Measurements from ENCODE around the gene ZMIZ2.

ZMIZ2 gene

GRCh38 chr7:44756904-44757303, 8.3 kb downstream of the ZMIZ2 start:
- DNase-seq (ENCODE audit: low spot score) = no peak

GRCh38 chr7:44757311-44757710, 8.7 kb downstream of the ZMIZ2 start:
- DNase-seq (ENCODE audit: low spot score) = no peak

- no peak for DNase-seq (ENCODE audit: low spot score)
Observed at GRCh38 chr7:44757739-44758138, 9.1 kb downstream of the ZMIZ2 start.

- DNase-seq (ENCODE audit: low spot score) = no peak
Observed at GRCh38 chr7:44759246-44759645, 10.6 kb downstream of the ZMIZ2 start.

GRCh38 chr7:44760034-44760580, 11.5 kb downstream of the ZMIZ2 start:
- DNase-seq (ENCODE audit: low spot score) = no peak

DNA sequence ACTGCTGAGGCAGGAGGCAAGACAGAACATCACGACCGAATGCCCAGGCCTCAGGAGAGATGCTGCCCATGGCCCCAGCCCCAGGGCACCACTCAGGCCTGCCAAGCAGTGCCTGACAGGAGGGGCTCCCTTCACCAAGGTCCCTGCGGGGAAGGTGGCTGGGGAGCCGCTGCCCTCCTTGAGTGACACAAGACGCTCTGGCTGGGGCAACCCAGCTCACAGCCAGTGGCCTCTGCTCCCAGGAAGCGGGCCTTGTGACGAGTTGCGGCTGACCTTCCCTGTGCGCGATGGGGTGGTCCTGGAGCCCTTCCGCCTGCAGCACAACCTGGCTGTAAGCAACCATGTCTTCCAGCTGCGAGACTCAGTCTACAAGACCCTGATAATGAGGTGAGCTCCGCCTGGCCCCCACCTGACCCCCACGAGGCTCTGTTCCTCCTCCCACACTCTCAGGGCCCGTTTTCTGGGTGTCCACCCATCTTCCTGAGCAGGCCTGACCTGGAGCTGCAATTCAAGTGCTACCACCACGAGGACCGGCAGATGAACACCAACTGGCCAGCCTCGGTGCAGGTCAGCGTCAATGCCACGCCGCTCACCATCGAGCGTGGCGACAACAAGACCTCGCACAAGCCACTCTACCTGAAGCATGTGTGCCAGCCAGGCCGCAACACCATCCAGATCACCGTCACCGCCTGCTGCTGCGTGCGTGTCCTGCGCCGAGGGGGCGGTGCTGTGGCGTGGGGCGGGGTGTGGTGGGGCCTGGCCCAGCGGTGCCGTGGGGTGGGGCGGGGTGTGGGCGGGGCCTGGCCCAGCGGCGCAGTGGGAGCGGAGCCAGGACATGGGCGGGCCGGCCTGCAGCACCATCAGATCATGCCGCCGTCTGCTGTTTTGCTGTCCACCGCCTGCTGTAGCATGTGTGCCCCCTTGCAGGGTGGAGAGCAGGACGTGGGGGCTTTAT, 12.8 kb downstream of the ZMIZ2 start:
- DNase-seq (ENCODE audit: low spot score) = no peak

- DNase-seq (ENCODE audit: low spot score) = no peak
Observed at GRCh38 chr7:44762300-44762699, 13.7 kb downstream of the ZMIZ2 start.

DNA sequence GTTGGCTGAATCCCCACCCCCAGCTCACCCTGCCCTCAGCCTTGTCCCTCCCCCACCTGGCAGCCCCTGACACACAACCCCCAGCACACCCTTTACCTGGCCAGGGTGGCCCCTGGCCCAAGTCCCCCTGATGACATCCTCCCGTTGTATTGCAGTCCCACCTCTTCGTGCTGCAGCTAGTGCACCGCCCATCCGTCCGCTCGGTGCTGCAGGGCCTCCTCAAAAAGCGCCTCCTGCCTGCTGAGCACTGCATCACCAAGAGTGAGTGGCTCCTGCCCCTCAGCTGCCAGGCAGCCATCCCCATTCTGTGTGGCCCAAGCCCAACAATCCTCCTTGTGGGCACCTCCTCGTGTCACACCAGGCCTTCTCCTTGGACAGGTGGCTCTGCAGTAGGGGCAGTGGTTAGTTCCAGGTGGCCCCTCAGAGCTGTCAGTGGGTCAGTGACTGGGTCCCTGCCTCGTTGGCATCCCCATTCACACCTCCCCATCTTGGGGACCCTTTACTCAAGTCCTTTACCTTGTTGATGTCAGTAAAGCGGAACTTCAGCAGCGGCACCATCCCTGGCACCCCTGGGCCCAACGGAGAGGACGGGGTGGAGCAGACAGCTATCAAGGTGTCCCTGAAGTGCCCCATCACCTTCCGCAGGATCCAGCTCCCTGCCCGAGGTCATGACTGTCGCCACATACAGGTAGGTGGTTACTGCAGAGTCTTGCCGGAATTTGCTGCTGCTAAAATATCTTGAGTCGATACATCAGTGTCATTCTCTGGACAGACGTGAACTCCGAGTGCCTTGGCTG, 14.3 kb downstream of the ZMIZ2 start:
- no peak for DNase-seq (ENCODE audit: low spot score)

DNA sequence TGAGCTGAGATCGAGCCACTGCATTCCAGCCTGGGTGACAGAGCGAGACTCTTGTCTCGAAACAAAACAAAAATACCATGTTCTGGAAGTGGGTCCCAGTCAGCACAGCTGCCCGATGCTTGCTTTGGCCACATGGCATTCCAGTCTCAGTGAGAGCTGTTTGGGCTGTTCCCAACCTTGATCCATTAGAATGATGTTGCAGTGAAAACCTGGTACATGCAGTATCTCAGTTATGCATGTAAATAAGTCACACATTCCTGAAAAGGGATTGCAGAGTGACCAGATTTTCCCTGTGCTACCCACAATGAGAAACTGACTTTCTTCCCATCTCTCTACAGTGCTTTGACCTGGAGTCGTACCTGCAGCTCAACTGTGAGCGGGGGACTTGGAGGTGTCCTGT, 15.4 kb downstream of the ZMIZ2 start:
- DNase-seq (ENCODE audit: low spot score) = no peak

DNA sequence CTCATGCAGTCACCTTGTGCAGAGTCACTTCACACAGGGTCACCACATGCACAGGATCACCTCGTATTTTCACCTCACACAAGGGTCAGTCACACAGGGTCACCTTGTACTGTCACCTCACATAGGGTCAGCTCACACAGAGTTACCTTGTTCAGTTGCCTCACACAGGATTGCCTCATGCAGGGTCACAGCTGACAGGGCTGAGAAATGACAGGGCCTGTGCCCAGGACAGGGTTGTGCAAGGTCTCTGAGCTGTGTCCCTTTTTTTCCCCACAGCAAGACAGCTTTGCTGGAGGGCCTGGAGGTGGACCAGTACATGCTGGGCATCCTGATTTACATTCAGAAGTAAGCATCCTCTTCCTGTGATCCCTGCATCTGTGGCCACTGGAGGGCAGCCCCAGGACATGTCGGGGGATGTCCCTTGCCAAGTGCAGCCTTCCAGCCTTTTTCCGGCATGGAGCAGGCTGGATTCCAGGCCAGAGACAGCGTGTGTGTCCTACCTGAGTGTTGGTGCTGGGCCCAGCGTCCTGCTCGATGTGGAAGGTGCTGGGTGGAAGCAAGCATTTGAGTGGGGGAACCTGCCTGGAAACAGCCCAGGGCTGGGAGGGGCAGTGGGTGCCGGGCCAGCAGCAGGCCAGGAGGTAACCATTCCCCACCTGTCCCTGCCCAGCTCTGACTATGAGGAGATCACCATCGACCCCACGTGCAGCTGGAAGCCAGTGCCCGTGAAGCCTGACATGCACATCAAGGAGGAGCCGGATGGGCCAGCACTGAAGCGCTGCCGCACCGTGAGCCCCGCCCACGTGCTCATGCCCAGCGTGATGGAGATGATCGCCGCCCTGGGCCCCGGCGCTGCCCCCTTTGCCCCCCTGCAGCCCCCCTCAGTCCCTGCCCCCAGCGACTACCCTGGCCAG, 16.3 kb downstream of the ZMIZ2 start:
- DNase-seq (ENCODE audit: low spot score) = no peak

GRCh38 chr7:44765579-44766415, 17.1 kb downstream of the ZMIZ2 start:
- no peak for DNase-seq (ENCODE audit: low spot score)

- no peak for DNase-seq (ENCODE audit: low spot score)
Observed at GRCh38 chr7:44766416-44766801, 17.8 kb downstream of the ZMIZ2 start.

DNA sequence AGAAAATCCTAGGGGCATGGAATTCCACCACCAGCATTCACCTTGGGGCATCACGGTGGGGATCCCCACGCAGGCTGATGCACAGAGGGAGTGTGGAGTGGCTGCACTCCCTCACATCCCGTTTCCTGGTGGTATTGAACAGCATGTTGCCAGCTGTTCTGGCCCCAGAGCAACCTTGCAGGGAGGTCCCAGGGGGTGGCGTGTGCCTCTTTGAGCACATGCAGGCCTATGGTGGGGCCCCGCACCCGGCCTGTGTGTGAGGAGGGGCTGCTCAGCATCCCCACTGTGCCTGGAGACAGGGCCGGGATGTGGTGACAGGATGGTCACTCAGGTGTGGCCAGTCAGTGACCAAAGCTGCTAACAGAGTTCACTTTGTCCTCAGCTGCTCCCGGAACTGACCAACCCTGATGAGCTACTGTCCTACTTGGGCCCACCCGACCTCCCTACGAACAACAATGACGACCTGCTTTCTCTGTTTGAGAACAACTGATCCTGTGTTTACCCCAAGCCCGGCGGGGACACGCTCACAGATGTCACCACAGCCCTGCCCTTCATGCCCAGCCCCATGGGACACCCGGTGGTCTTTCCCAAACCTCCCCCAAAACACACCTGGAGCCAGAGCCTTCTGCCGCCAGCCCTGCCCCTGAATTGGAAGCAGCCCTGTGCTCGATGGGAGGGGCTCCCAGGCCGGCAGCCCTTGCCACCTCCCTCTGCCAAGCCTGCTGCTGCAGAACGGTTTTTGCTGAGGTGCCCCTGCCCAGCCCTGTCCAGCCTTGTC, 18.7 kb downstream of the ZMIZ2 start:
- DNase-seq (ENCODE audit: low spot score) = no peak

- peak; percentile 33 for DNase-seq (ENCODE audit: low spot score)
Observed at GRCh38 chr7:44767912-44768627, 19.4 kb downstream of the ZMIZ2 start.

DNA sequence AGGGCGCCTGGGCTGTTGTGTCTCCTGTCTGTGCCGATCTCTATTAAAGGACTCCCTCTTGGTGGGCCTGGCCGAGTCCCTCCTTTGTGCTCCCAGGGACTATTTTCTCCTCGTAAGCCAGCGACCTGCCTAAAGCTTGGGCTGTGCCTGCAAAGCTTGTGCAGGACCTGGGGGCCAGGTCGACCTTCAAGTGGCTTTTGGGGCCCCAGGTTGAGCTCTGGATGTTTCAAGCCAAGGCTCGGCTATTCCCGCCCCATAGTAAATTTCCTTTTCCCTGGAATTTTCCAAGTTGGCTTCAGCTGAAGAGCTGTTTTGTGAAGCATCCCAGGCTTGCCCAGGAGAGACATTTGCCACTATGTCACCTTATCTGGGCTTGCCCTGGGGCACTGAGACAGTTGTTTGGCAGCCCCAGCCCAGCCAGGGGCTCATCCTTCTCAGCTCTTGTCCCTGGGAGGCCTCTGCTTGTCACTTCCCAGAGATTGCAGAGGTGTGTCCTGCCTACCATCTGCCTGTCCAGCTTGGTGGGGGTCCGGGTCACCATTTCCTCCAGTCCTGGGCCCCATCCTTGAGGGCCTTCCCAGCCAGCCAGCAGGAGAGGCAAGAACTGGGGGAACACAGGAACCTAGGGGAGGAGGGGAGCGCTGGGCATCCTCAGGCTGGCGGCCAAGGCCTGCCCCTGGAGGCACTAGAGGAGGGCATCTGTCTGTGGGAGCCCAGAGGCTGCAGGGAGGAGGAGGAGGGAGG, 20.2 kb downstream of the ZMIZ2 start:
- no peak for DNase-seq (ENCODE audit: low spot score)

DNA sequence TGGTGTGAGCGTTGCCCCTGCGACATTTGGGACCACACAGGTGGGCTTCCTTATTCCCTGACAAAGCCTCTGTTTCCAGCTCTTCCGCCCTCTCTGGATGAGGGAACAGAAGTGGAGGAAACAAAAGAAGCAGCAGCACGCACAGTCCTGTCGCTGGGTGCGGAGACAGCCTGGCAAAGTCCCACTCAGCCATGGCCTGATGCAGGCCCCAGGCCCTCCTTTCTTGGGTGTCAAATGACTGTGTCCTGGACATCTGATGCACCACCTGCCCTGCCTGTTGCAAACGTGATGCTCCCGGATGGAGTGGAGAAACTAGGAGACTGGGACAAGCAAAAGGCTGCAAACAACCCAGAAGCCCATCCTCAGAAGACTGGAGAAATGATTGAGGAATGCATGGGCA, 20.7 kb downstream of the ZMIZ2 start:
- no peak for DNase-seq (ENCODE audit: low spot score)

DNA sequence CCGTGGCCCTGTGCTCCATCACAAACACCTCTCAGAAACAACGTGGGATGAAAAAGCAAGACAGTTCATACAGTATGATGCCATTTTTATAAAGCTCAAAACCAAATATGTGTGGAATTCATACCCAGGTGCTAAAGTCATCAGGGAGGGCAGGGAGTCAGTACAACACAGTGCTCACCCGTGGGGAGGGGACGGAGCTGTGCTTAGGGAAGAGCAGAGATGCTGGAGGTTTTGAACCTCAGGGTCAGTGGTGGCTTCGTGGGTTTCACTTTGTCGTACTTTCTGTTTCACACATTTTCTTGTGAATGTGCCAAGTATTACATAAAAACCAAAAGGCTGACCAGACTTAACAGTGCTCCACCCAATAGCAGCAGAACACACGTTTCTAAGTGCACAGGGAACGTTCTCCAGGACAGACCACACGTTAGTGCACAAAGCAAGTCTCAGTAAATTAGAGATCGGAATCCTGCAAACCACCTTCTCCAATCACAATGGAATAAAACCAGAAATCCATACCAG, 21.2 kb downstream of the ZMIZ2 start:
- peak; percentile 22 for DNase-seq (ENCODE audit: low spot score)

DNA sequence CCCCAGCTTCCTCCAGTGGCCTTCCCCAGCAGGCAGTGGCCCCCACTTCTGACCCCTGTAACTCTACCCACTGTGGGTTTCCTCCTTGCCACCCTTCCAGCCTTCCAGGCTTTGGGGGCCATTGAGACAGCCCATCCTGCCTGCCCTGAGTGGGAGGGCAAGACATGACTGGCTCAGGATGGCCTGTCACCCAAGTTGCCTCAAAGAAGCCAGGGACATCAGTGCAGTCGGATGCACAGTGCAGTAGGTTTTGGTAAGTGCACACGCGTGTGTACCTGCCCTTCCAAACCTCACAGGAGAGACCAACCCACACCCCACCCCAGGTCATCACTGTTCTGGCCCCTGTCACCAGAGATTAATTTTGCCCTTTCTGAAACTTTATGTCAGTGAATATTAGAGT, 22.7 kb downstream of the ZMIZ2 start:
- no peak for DNase-seq (ENCODE audit: low spot score)
